GM21526 (cell line): ENCODE results near the gene TBXA2R.

Source experiments
- ATAC-seq: cut with Tn5 transposase; IDR thresholded peaks from one replicate; pipeline ENCODE4 v1.9.1; 2021; ENCODE audit warnings: moderate library complexity; ENCODE audit not compliant: unreplicated experiment, low FRiP score

Gene TBXA2R

GRCh38 chr19:3620817-3621547 lies 14.3 kb upstream of the TBXA2R start:
- ATAC-seq, result no peak

- ATAC-seq, result no peak
These were observed 13.6 kb upstream of the TBXA2R start for GRCh38 chr19:3620145-3620816.

GRCh38 chr19:3619631-3620012 lies 12.9 kb upstream of the TBXA2R start:
- no peak for ATAC-seq

GRCh38 chr19:3618811-3619630 lies 12.3 kb upstream of the TBXA2R start:
- ATAC-seq, result no peak

- ATAC-seq, result no peak
These were observed 11.6 kb upstream of the TBXA2R start for GRCh38 chr19:3618144-3618810.

- ATAC-seq, result no peak
These were observed 10.8 kb upstream of the TBXA2R start for GRCh38 chr19:3617463-3617862.

- no peak for ATAC-seq
These were observed 9.0 kb upstream of the TBXA2R start for GRCh38 chr19:3615524-3616135.

GRCh38 chr19:3614858-3615505 lies 8.3 kb upstream of the TBXA2R start:
- ATAC-seq, result no peak

- no peak for ATAC-seq
These were observed 7.4 kb upstream of the TBXA2R start for GRCh38 chr19:3613818-3614661.

GRCh38 chr19:3612901-3613741 lies 6.4 kb upstream of the TBXA2R start:
- ATAC-seq, result no peak

GRCh38 chr19:3612330-3612729 lies 5.7 kb upstream of the TBXA2R start:
- no peak for ATAC-seq

- no peak for ATAC-seq
These were observed 5.2 kb upstream of the TBXA2R start for GRCh38 chr19:3611841-3612240.

- ATAC-seq, result no peak
These were observed 4.4 kb upstream of the TBXA2R start for GRCh38 chr19:3610745-3611717.

GRCh38 chr19:3609779-3610719 lies 3.4 kb upstream of the TBXA2R start:
- no peak for ATAC-seq

- ATAC-seq, result no peak
These were observed 2.2 kb upstream of the TBXA2R start for GRCh38 chr19:3608750-3609322.
